Mesangial cell (primary cell): ENCODE data around the gene CLNK. TPM values are rescaled to one million over a fixed set of nuclear protein-coding genes. Genes with fewer than 3 reads are reported as not detected.

Source experiments
- total RNA-seq: library from RNA; depleted of rRNA; stranded (reverse); fragments of >200 nt; gene quantifications from 2 replicates; pipeline ENCODE4 v1.2.3, GENCODE V29; 2015

The CLNK gene, protein sequence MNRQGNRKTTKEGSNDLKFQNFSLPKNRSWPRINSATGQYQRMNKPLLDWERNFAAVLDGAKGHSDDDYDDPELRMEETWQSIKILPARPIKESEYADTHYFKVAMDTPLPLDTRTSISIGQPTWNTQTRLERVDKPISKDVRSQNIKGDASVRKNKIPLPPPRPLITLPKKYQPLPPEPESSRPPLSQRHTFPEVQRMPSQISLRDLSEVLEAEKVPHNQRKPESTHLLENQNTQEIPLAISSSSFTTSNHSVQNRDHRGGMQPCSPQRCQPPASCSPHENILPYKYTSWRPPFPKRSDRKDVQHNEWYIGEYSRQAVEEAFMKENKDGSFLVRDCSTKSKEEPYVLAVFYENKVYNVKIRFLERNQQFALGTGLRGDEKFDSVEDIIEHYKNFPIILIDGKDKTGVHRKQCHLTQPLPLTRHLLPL
- not detected in 2 replicates for total RNA-seq

DNA sequence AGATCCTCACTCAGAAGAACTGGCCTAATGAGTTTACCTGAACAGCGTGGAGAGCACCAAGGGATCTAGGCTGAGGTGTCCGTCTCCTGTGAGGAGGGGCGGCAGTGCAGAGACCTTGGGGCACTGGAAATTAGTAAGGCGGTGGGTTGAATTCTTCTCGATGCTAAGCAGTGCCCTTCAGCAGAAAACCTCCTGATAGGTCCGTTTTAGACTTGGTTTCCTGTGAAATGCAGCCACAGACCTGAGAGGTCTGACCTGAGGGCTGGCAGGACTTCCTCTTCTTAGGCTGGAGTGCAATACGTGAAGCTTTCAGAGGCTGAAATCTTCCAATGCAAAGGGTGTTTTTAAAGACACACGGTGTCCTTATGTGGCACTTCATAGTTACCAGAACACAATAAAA lies at the start of gene CLNK:
Gene CLNK (minus strand): TSS at position 138 of the 400 bp plus-strand sequence. CDS start 16,899 bp downstream, outside the sequence.

DNA sequence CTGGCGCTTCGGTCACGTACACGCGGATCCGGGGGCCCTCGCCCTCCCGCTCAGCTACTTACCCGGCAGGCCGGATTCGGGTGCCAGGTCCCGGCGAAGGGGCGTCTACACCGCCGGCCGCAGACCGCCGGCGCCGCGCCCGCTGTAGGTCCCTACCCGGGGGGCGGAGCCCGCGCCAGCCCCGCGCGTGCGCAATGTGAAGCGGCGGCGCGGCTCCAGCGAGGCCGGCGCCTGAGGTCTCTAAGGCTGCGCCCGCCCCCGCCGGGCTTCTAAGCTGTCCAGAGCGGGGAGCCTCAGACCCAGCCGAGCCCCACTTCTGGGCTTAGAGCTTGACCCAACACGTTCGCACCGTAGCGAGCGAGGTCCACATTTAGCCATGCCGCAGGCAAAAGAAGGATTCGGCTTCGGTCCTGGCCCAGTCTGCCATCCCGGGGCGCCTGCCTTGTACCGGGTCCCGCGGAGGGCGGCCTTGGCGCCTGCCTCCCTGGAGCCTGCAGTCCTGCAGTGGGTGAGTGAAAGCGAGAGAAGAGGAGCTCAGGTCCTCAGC lies 227.2 kb downstream of the CLNK start, which contains the start of gene ZNF518B:
Gene ZNF518B (minus strand): TSS at position 172 of the 547 bp plus-strand sequence. CDS start 11,098 bp downstream, outside the sequence.

Other genes with a start within 250 kb of the CLNK start
- gene ZNF518B, start 227.3 kb downstream of the CLNK start, total RNA-seq, result 19.6 and 20.9 TPM in 2 replicates